Endothelial cell of umbilical vein (primary cell): ENCODE measurements around the gene CHPF2. TPM values are rescaled to one million over a fixed set of nuclear protein-coding genes. Genes with fewer than 3 reads are reported as not detected.

Experiments used
- BruUV-seq: library from RNA; stranded (reverse); fragments of 400-500 nt; replicated peaks from 2 replicates; lab custom pipeline; 2021; lab: Mats Ljungman, UMichigan
- CTCF ChIA-PET: fragments of 300-600, 350-600 bp; sonication (Branson Sonifier 250); formaldehyde crosslinking; loops from one replicate; lab custom pipeline; 2021; ENCODE audit warnings: antibody characterized with exemption, inconsistent platforms; lab: Charles Lee
- POLR2A ChIA-PET: fragments of 300-600, 350-600 bp; sonication (Branson Sonifier 250); formaldehyde crosslinking; loops from one replicate; lab custom pipeline; 2021; ENCODE audit warnings: antibody characterized with exemption, inconsistent platforms; lab: Charles Lee
- DNase-seq: peaks from one replicate; pipeline ENCODE4 v3.0.0-alpha.2; 2011; ENCODE audit warnings: low read depth, low spot score
- FAIRE-seq: peaks from 2 replicates; lab custom pipeline; 2011; peaks lifted over from hg19 to GRCh38; lab: Jason Lieb, UNC
- H2AFZ ChIP-seq: 2 replicates; pipeline ENCODE4 v1.6.0; 2012; ENCODE audit warnings: low read depth, low read length, control low read depth, inconsistent platforms
- H3K27ac ChIP-seq: 2 replicates; pipeline ENCODE4 v1.5.1; 2011; ENCODE audit warnings: low read depth, mild to moderate bottlenecking, control low read depth, low read length, moderate library complexity; ENCODE audit not compliant: insufficient read depth
- H3K27me3 ChIP-seq, 2 experiments: 2 replicates each; pipeline versions ENCODE4 v1.6.0 to v1.6.1; 2011; ENCODE audit warnings: low read length in 2 of 2, mixed read lengths in 1 of 2; ENCODE audit not compliant: control insufficient read depth in 2 of 2, insufficient read depth in 2 of 2
- H3K36me3 ChIP-seq, 2 experiments: 2 replicates in 1 of 2; 3 replicates in 1 of 2; pipeline ENCODE4 v1.5.1; 2011; ENCODE audit warnings: low read length in 2 of 2, mild to moderate bottlenecking in 1 of 2, moderate library complexity in 1 of 2; ENCODE audit not compliant: control insufficient read depth in 2 of 2, insufficient read depth in 2 of 2; ENCODE audit errors: extremely low read depth in 1 of 2
- H3K4me1 ChIP-seq: 3 replicates; pipeline ENCODE4 v1.5.1; 2011; ENCODE audit warnings: mild to moderate bottlenecking, low read length; ENCODE audit not compliant: control insufficient read depth, insufficient read depth; ENCODE audit errors: extremely low read depth
- H3K4me2 ChIP-seq: 2 replicates; pipeline ENCODE4 v1.6.1; 2011; ENCODE audit warnings: low read length, control low read depth, mixed read lengths; ENCODE audit not compliant: insufficient read depth
- H3K4me3 ChIP-seq, 3 experiments: fragments of 200-600 bp in 1 of 3; sonication (generic), shearing (Covaris generic) in 1 of 3; replicated peaks in 1 of 3; 2 replicates each; pipeline ENCODE4 v1.5.1; 2011 to 2016; ENCODE audit warnings: control low read depth in 3 of 3, low read length in 3 of 3, mild to moderate bottlenecking in 2 of 3, inconsistent platforms in 1 of 3, low read depth in 1 of 3, moderate library complexity in 1 of 3; ENCODE audit not compliant: insufficient read depth in 1 of 3
- H3K79me2 ChIP-seq: 2 replicates; pipeline ENCODE4 v1.6.0; 2012; ENCODE audit warnings: low read length, inconsistent platforms; ENCODE audit not compliant: control insufficient read depth, insufficient read depth
- H3K9ac ChIP-seq: replicated peaks from 2 replicates; pipeline ENCODE3; 2011; ENCODE audit warnings: low read length, control low read depth; ENCODE audit not compliant: insufficient read depth; ENCODE audit errors: extremely low read depth
- H3K9me1 ChIP-seq: replicated peaks from 3 replicates; pipeline ENCODE4 v1.6.0; 2011; ENCODE audit warnings: mild to moderate bottlenecking, low read length; ENCODE audit not compliant: control insufficient read depth, insufficient read depth; ENCODE audit errors: extremely low read depth
- H3K9me3 ChIP-seq: replicated peaks from 2 replicates; pipeline ENCODE4 v1.5.1; 2012; ENCODE audit warnings: low read length, inconsistent platforms; ENCODE audit not compliant: control insufficient read depth, insufficient read depth
- H4K20me1 ChIP-seq: replicated peaks from 2 replicates; pipeline ENCODE3; 2011; ENCODE audit warnings: mild to moderate bottlenecking, low read length; ENCODE audit not compliant: control insufficient read depth, insufficient read depth; ENCODE audit errors: extremely low read depth
- CTCF ChIP-seq, 2 donors: IDR thresholded peaks; 1 replicate in 1 of 2; 2 replicates in 1 of 2; pipeline ENCODE4 v1.5.1; 2011; ENCODE audit warnings: low read length in 2 of 2, mild to moderate bottlenecking in 2 of 2, moderate library complexity in 2 of 2, control low read depth in 1 of 2, inconsistent platforms in 1 of 2, low read depth in 1 of 2; ENCODE audit not compliant: insufficient read depth in 1 of 2; ENCODE audit errors: extremely low read depth in 1 of 2
- EZH2 ChIP-seq: IDR thresholded peaks from 2 replicates; pipeline ENCODE4 v1.6.1; 2012; ENCODE audit warnings: borderline replicate concordance, low read depth, mild to moderate bottlenecking, moderate library complexity, low read length, inconsistent platforms; ENCODE audit not compliant: severe bottlenecking
- FOS ChIP-seq: IDR thresholded peaks from 2 replicates; pipeline ENCODE4 v1.6.1; 2011; ENCODE audit warnings: mild to moderate bottlenecking, low read length, moderate library complexity, borderline replicate concordance; ENCODE audit not compliant: insufficient read depth
- GATA2 ChIP-seq: IDR thresholded peaks from 2 replicates; pipeline ENCODE4 v1.7.0; 2011; ENCODE audit warnings: low read depth, mild to moderate bottlenecking, moderate library complexity, mixed read lengths, low read length; ENCODE audit not compliant: insufficient read length, insufficient read depth
- JUN ChIP-seq: IDR thresholded peaks from 2 replicates; pipeline ENCODE4 v1.6.1; 2011; ENCODE audit warnings: borderline replicate concordance, low read depth; ENCODE audit not compliant: insufficient read length, insufficient read depth
- MAX ChIP-seq: IDR thresholded peaks from 2 replicates; pipeline ENCODE4 v1.6.1; 2011; ENCODE audit not compliant: insufficient read depth, insufficient read length
- MYC ChIP-seq: IDR thresholded peaks from one replicate; pipeline ENCODE4 v1.6.1; 2011; ENCODE audit warnings: mild to moderate bottlenecking, low read depth, low read length
- POLR2A ChIP-seq: IDR thresholded peaks from 2 replicates; pipeline ENCODE4 v1.6.1; 2012; ENCODE audit warnings: low read depth, mild to moderate bottlenecking, control low read depth, low read length
- POLR2AphosphoS5 ChIP-seq: IDR thresholded peaks from 2 replicates; pipeline ENCODE4 v1.6.1; 2012; ENCODE audit warnings: low read depth, mild to moderate bottlenecking, control low read depth, low read length, moderate library complexity; ENCODE audit not compliant: insufficient read depth
- dilution Hi-C: fragments of 300-500 bp; cut with MboI; formaldehyde crosslinking; loops from one replicate; pipeline ENCODE4 v1.15.0; 2019; ENCODE audit warnings: low sequenced_read_pairs; ENCODE audit not compliant: extremely low pct_ligation_motif_present
- intact Hi-C: fragments of 100-400 bp; cut with micrococcal nuclease; formaldehyde crosslinking; loops from one replicate; pipeline ENCODE4 v1.10.0; 2022
- polyA plus RNA-seq, 4 experiments: library from polyadenylated mRNA; depleted of rRNA in 3 of 4; stranded (reverse) in 3 of 4; unstranded in 1 of 4; fragments of >200 nt; gene quantifications; 2 replicates each; pipeline versions ENCODE4 v1.2.1 to v1.2.3, GENCODE V29; 2011 to 2012; ENCODE audit warnings: missing spikeins in 1 of 4
- total RNA-seq: library from RNA; stranded (reverse); gene quantifications from 2 replicates; pipeline ENCODE4 v1.2.3, GENCODE V29; 2021

Gene CHPF2
- total and polyA plus RNA-seq, 2 donors (not counting 3 experiments of a cell fraction or from before 2014, with no cell fraction given), result 72.8 to 75.0 TPM

DNA sequence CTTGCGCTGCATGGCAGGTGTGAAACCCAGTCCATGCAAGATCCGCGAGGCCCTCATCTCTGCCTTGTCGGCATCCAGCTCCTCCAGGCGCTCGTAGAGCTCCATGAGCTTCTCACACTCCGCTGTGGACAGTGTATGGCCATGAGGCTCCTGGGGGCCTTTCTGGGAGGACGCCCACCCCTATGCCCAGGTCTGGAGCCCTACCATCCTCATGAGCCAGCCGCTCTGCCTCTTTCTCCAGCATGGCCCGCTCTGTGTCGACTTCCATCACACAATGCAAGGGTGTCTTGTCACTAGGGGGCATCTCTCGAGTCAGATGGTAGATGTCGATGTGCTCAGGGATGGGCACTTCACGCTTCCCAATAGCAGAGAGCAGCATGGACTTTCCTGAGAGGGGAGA lies 8.6 kb upstream of the CHPF2 start:
- intact Hi-C loops (no loop called here), dilution Hi-C loops (no loop called here)
- no peak for FAIRE-seq
- Histone ChIP-seq H3K27ac (no peak overlapping the region), H4K20me1 (no peaks in the 10 kb centered on the region), H3K27me3 (no peaks in the 10 kb centered on the region), H3K79me2 (peaks cover 17% of the 10 kb centered on the region), H3K9ac (no peak overlapping the region), H3K4me1 (peaks cover 16% of the 10 kb centered on the region), H3K9me3 (no peaks in the 10 kb centered on the region), H3K9me1 (no peaks in the 10 kb centered on the region), H3K36me3 (peaks cover 14 to 36% of the 10 kb centered on the region in 2 experiments), H3K4me2 (no peak overlapping the region), H3K4me3 (no peak overlapping the region), H2AFZ (no peak overlapping the region)
- ChIA-PET POLR2A (no interaction called here), CTCF (no interaction called here)
- no peak for TF ChIP-seq CTCF (IDR thresholded peaks at IDR 0.05; ENCODE audit: extremely low read depth in 1 of 2, insufficient read depth in 1 of 2, low read depth in 1 of 2, low read length in 2 of 2)
- no peak for TF ChIP-seq MYC
- TF ChIP-seq POLR2A, result no peak
- TF ChIP-seq MAX, result no peak
- TF ChIP-seq JUN, result no peak
- no peak for TF ChIP-seq GATA2
- TF ChIP-seq FOS, result no peak
- no peak for TF ChIP-seq POLR2AphosphoS5
- TF ChIP-seq EZH2, result no peak
- BruUV-seq, result no TSS peak
- no peak for DNase-seq
